Skeletal muscle cell (primary cell): ENCODE results near the gene GOPC.

Source experiments
- DNase-seq: peaks from one replicate; pipeline ENCODE4 v3.0.0-alpha.2; 2010; ENCODE audit warnings: low read depth
- H3K4me3 ChIP-seq: 2 replicates; pipeline ENCODE4 v1.5.1; 2011; ENCODE audit warnings: low read depth, mild to moderate bottlenecking, control low read depth, low read length, moderate library complexity

The GOPC gene

DNA sequence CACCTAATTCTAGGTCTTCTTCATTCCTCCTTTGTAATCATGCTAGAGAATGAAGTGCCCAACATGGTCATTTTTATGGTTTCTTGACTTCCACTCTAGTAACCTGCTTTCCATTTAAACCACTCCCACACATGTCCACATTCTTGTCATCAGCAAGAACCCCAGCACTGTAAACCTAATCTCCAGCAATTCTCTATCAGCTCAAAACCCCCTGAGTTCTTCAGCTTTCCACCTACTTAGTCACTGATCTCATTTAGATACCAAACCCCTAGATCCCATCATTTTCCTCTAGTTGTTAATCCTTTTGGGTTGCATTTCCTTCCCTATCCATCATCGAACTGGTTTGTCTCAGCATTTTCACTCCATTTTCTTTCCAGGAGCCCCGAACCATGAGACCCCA is 49.7 kb downstream of the GOPC start:
- DNase-seq = no peak

DNA sequence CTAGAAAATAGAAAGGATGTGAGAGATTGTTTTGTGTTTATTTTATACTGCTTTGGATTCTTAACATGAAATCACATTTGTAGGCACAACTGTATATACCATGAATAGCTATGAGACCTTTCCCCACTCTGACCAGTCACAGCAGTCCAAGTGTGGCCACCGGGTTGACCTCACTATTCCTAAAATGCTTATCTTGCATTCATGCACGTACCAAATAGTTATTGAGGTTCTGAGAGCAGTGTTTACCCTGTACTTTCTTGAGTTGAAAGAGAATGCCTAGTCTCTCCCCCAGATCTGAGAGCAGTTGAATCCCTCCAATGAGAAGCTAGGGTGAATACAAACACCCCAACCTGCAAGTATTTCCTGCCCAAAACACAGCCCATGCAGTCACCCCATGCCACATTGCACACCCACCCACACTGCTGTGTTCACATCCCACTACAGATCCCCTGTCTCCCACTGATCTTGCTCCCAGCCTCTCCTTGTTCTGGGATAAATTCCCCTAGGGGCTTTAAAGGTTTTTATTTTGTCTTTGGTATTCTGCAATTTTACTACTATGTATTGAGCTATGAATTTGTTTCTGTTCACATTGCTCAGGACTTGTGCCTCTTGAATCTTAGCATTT is 51.6 kb downstream of the GOPC start:
- no peak overlapping the region for H3K4me3 ChIP-seq

More for the DNA sequence above, 49.7 kb downstream of the GOPC start:
- H3K4me3 ChIP-seq = no peak overlapping the region

DNA sequence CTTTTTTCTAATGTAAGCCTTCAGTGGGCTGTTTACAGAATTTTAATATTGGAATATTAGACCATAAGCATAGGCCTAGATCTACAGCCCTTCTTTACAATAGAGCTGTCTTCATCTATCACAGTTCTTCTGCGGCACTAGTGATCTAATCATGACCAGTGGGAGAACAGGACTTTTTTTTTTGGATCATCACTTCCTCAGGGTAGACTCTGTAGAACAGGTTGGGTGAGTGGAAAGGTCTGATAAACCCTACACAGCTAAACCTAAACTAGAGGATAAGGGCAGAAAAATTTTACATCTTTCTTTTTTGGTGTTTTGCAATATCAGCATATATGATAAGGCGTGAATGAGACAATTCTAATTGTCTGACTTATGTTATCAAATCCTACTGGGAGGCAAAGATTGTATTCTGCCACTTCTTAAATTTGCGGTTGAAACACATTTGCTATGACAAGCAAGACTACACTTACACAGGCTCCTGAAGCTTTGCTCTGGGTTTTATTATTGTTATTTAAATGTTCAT is 52.2 kb downstream of the GOPC start:
- DNase-seq = no peak
- no peak overlapping the region for H3K4me3 ChIP-seq

More for the DNA sequence above, 51.6 kb downstream of the GOPC start:
- DNase-seq = no peak

DNA sequence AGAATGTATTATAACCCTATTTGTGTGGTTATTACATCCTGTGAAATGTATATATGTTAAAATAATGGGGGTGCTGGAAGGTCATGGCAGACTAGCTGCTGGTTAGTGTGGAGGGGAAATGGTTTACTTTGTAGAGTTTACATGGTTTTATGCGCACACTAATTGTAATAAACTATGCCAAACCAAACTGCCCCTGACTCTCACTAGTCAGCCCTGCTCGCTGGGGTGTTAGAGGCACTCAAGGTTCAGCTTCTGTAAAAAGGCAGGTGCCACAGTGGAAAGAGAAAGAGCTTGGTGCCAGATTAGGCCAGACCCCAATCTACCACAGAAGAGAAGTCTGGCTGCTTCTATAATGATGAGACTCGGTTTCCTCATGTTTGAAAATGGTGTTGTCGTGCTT is 52.7 kb downstream of the GOPC start:
- no peak for DNase-seq
- no peak overlapping the region for H3K4me3 ChIP-seq

DNA sequence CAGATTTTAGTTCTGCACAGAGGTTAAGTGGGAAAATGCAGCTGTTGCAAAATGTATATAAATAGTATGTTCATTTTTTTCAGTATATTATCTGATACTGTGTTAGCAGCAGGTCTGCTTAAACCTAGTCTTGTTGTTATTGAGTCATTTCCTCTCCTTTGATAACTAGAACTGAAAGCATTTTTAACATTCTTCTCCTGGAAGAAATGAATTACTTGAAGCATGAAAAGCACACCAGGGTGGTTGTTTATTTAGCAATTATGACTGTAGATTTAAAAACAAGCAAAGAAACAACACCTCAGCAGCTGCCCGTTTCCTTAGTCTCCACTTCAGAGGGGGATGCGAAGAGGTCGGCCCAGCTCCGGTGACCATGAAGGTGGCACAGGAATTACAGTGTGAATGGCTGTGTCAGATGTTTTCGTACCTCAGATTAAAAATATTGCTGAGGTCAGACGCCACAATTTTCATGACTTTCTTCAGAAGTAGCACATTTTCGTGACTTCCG is 53.5 kb downstream of the GOPC start:
- peak overlapping the region; percentile 42 for H3K4me3 ChIP-seq
- no peak for DNase-seq

DNA sequence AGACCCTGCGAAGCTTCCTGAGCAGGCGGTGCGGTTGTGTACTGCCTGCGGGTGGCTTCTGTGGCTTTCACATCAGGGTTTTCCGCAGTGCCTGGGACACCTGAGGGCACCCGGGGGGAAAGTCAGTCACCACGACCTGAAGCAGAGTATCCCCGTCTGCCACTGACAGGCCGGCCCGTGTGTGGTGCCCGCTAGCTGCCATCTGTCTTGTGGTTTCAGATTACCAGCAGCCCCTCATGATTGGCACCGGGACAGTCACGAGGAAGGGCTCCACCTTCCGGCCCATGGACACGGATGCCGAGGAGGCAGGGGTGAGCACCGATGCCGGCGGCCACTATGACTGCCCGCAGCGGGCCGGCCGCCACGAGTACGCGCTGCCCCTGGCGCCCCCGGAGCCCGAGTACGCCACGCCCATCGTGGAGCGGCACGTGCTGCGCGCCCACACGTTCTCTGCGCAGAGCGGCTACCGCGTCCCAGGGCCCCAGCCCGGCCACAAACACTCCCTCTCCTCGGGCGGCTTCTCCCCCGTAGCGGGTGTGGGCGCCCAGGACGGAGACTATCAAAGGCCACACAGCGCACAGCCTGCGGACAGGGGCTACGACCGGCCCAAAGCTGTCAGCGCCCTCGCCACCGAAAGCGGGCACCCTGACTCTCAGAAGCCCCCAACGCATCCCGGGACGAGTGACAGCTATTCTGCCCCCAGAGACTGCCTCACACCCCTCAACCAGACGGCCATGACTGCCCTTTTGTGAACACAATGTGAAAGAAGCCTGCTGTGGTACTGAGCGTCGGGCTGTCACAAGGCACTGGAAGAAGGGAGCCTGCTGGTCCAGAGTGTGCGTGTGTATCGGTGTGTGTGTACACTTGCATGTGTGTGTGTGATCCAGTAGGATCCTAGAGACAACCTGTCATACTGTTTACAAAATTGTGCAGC is 54.4 kb downstream of the GOPC start:
- no peak for DNase-seq
- peak overlapping the region; percentile 42 for H3K4me3 ChIP-seq

DNA sequence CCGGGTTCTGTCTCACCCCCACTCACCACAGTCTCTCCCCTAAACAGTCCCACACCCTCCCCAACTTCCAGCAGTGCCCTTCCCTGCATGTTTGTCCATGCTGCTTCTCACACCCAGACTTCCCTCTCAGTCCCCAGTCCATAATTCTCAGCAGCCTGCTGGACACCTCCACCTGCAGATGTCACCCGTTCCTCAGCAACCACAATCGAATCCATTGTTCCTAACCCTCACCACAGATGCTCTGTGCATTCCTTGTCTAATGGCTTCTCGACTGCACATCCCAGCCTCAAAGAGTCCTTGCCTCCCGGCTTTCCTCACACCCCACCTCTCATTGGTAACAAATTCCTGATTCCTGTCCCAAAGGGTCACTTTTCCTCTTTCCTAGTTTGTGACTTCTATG is 55.6 kb downstream of the GOPC start:
- no peak for DNase-seq
- no peak overlapping the region for H3K4me3 ChIP-seq

DNA sequence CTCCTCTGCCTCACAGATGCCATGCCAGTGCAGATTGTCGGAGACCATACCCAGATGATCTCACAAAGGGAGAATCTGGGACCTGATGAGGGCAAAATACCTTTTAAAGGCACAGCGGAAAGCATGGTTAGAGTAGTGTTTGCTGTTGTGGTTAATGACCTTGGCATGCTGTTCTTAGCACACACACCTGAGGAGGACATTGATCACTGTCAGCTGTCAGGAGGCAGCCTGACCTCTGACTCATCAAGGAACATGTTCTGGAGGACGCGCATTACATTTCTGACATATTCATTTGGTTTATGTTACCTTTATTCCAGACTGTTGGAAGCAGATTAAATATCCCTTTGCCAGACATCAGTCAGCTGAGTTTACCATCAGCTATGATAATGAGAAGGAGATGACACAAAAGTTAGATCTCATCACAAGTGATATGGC is 57.1 kb downstream of the GOPC start:
- no peak for DNase-seq

DNA sequence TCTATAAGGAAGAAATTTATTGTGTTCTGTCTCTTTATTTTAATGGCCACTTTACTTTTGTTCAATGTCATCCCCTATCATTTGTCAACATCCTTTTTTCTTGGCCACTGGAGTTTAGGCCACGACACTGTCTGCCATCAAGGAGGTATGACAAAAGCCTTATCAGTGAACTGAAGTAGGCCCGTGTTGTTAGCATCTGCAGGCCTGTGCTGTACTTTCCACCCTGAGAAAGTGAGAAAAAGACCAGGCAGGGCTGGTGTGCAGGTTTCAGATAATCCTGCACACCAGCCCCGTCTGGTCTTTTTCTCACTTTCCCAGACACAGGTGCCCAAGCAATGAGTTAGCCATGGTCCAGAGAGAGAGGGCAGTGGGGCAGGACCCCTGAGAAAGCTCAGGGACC is 57.6 kb downstream of the GOPC start:
- DNase-seq = no peak
- no peak overlapping the region for H3K4me3 ChIP-seq

More for the DNA sequence above, 57.1 kb downstream of the GOPC start:
- no peak overlapping the region for H3K4me3 ChIP-seq

DNA sequence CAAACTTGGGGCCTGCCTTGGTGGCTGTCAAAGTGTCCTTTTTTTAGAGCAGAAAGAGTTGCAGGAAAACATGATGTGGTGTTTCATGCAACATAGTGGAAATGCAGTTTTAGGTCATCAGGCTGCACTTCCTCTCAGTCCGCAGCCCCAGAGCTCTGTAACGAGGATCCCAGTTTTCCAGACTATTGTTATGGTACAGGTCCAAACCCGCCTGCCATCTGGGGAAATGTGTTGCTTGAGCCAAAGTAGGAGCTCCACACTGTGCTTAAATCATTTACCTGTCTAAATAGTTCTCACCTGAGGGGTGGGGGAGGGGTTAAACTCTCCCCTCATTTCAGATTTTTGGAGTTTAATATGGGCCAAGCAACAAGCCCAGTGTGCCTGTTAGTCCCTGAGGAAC is 59.8 kb downstream of the GOPC start:
- no peak for DNase-seq
- H3K4me3 ChIP-seq = no peak overlapping the region

DNA sequence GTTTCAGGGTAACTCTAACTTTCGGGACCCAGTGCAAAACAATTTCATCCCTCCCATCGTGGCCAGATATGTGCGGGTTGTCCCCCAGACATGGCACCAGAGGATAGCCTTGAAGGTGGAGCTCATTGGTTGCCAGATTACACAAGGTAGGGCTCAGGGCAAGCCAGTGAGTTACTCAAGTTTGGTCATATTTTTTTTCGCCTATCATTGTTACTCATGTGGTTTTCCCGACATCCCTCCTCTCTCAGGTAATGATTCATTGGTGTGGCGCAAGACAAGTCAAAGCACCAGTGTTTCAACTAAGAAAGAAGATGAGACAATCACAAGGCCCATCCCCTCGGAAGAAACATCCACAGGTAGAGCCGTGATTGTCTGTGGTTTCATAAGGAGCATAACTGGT is 61.6 kb downstream of the GOPC start:
- DNase-seq = no peak
- H3K4me3 ChIP-seq = no peak overlapping the region

DNA sequence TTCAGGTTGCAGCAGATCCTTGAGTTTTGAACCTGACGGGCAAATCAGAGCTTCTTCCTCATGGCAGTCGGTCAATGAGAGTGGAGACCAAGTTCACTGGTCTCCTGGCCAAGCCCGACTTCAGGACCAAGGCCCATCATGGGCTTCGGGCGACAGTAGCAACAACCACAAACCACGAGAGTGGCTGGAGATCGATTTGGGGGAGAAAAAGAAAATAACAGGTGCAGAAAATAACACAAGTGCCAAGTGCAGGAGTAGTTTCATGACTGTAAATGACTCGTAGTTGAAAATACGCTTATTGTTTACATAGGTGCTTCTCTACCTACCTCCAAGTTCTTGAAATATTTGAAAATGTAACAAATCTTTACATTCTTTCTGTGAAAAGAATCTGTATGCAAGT is 63.7 kb downstream of the GOPC start:
- no peak for DNase-seq
- no peak overlapping the region for H3K4me3 ChIP-seq

DNA sequence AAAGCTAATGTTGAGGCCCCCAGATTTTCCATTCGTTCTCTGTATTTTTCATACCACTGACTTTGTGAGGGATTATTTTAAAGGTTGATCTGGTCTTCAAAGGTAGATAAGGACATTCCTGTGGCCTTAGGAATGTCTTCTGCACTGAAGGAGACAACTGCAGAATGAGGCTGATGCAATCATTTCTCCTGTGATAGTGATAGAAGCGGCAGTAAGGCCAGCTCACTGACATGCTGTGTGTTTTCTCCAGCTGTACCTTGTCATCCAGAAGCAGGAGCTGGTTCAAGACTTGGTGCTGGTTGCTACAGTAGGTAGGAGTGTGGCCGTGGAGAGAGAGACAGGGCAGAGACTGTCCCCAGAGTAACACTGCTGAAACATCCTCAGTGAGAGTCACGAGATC is 66.0 kb downstream of the GOPC start:
- H3K4me3 ChIP-seq = no peak overlapping the region
- DNase-seq = no peak

DNA sequence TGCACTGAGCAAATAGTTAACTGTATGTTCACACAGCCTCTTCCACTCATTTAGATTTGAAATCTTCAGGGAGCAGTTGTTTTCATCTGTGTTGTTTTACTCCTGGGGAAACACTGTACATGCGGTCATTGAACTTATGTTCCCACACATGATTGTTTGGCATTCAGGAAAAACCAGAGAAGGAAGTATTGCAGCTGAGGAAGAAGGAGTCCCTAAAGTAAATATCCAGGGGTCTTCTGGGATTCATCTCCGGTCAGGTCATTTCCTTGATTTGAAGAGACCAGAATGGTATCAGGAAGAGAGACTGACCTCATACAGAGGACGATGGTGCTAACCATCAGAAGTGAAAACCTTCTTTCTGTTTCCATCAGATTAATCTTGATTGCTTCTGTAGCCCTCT is 67.3 kb downstream of the GOPC start:
- DNase-seq = no peak
- H3K4me3 ChIP-seq = no peak overlapping the region

DNA sequence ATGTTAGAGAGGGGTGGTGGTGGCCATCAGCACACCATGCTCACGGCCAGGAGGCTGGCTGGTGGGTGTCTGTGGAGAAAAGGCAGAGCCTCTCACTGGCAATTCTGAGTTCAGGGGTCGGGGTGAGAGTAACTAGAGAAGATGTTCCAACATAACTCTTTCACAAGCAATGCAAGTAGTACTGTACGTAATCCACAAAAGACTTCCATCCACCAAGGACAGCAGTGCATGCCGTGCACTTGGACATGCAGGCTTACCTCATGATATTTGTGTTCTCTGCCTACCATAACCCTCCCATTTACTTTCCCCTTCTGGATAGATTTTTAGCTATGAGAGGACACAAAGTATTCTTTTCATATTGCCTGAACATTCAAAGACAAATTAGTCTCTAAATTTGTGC is 68.5 kb downstream of the GOPC start:
- no peak for DNase-seq
- no peak overlapping the region for H3K4me3 ChIP-seq

DNA sequence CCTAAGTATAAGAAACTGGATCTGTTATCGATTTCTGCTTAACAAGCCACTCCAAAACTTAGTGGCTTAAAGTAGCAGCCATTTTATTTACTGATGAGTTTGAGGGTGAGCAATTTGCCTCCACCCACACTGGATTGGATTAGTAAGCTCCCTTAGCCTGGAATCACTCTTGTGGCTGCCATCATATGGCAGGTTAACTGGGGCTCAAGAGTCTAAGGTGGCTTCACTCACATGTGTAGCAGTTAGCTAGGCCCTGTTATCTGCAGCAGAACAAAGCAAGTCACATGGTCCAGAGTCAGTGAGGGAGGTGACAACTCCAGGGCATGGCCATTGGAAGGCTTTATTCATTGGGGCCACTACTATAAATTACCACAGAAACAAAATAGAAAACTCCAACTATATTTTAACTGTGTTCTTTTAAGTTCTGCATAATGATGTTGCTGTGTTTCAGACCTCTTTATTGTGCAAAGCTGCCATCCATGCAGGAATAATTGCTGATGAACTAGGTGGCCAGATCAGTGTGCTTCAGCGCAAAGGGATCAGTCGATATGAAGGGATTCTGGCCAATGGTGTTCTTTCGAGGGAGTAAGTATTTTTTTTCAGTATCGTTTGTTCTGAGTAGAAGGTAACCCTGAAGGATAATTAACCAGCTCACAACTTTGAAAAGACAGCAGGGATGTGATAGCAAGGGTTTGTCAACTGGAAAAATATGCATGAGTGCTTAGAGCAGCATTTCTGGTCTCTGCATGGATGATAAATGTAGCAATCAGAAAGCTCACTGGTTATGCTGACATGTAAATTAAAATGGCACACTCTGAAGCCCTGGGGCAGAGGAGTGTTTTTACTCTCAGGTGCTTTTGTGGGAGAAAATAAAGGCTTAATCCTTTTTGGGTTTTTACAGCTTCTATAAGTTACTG is 70.2 kb downstream of the GOPC start:
- no peak overlapping the region for H3K4me3 ChIP-seq
- no peak for DNase-seq

DNA sequence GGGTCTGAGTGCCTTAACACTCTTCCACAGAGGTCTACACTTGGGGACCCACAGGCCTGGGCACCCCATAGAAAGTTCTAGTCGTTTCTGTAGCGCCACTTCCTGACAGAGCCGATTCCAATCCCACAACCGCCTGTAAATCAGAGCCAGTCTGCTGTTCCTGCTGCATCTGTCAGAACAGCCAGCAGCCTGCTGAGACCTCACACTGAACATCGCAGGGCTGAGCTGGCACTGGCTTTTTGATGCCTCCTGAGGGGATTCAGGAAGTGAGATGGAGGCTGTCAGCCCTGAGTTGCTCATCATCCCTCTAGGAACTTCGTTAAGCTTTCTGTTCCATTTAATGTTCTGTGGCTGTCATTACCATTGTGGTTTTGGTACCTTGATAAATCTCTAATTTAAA is 71.0 kb downstream of the GOPC start:
- no peak for DNase-seq
- no peak overlapping the region for H3K4me3 ChIP-seq

DNA sequence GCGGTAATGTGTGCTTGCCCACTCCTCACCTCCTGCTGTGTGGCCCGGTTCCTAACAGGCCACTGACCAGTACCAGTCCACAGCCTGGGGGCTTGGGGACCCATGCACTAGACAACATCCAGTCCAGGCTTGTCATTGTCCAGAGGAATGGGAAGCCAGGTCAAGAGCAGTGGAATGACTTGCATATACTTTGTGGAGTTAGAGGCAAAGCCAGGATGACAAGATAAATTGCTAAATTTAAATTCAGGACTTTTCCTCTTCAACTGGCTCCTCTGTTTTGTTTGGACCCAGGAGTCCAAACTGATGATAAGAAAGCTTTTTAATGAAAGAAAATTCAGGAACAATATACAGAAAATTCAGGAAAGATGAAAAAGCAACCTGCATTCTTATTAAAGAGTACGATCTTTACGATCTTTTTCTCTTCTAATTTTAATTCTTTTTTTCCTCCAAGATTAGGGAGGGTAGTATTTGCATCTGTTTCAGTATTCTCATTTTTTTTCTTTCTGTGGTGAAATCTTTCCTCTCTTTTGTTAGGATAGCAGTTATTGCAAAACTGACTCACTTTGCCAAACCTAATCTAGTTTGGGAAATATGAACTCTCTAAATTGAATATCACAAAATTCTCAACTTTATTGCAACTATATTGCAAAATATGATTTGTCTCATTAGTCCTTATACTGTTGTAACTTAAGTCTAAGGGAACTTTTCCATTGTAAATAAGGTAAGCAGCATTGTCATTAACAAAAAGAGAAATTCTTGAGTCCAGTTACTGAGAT is 71.7 kb downstream of the GOPC start:
- no peak overlapping the region for H3K4me3 ChIP-seq
- no peak for DNase-seq

DNA sequence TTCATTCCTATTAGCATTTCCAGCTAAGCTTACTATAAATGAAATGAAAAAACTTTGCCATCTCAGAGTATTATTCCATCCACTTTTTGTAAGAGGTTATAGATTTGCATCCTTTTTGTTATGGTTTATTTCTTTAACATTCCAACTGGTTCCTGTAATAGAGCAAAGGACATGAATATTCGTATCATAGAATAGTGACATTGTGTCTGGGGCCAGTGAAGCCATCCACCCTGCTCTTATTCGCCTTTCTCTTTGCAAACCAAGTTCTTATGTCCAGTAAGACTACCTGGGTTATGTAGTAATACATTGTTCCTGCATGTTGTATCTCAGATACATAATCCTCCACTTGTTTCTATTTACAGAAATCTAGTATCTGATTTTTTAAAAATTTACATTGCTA is 76.7 kb downstream of the GOPC start:
- H3K4me3 ChIP-seq = no peak overlapping the region
- DNase-seq = no peak
